GM12892 (cell line): ENCODE measurements around the gene LGALSL.

Experiments
- DNase-seq: peaks from one replicate; pipeline ENCODE4 v3.0.0; 2011; ENCODE audit not compliant: insufficient read length
- FAIRE-seq: peaks from 2 replicates; lab custom pipeline; 2011; peaks lifted over from hg19 to GRCh38; lab: Jason Lieb, UNC
- POLR2A ChIP-seq: IDR thresholded peaks from 2 replicates; pipeline ENCODE4 v1.6.1; 2011; ENCODE audit warnings: low read depth, low read length, control low read depth
- POLR2AphosphoS5 ChIP-seq: IDR thresholded peaks from 2 replicates; pipeline ENCODE4 v1.6.1; 2011; ENCODE audit warnings: low read depth, low read length, control low read depth
- TAF1 ChIP-seq: IDR thresholded peaks from 2 replicates; pipeline ENCODE4 v1.6.1; 2011; ENCODE audit warnings: low read depth, mild to moderate bottlenecking, control low read depth, low read length, borderline replicate concordance

LGALSL gene

GRCh38 chr2:64491426-64491825, 37.5 kb downstream of the LGALSL start:
- FAIRE-seq (no peak), DNase-seq (no peak)
- TF ChIP-seq POLR2AphosphoS5 (no peak), POLR2A (no peak), TAF1 (no peak)

- DNase-seq, result no peak
- TF ChIP-seq TAF1 (no peak), POLR2AphosphoS5 (no peak), POLR2A (no peak)
- FAIRE-seq, result no peak
Observed at GRCh38 chr2:64492272-64492671, 38.3 kb downstream of the LGALSL start.

GRCh38 chr2:64492821-64493220, 38.9 kb downstream of the LGALSL start:
- FAIRE-seq (no peak), DNase-seq (no peak)
- TF ChIP-seq TAF1, result no peak
- TF ChIP-seq POLR2AphosphoS5, result no peak
- no peak for TF ChIP-seq POLR2A

DNA sequence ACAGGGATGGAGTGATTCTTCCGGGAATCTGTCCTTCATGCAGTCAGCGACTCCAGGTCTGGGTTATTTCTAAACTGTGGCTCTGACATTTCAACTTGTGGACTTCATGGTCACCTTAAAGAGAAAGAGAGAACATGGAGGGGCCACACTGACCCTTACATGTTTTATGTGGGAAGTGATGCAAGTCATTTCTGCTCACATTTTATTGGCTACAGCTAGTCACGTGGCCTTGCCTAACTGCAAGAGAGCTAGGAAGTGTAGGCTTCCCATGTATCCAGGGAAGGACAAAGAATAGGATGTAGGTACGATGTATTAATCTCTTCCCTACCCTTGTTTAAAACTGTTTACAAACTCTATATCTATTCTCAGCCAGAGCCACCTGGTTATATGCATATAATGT, 39.8 kb downstream of the LGALSL start:
- no peak for TF ChIP-seq POLR2A
- TF ChIP-seq TAF1, result no peak
- TF ChIP-seq POLR2AphosphoS5, result no peak
- no peak for FAIRE-seq
- DNase-seq, result no peak

- DNase-seq (no peak), FAIRE-seq (no peak)
- TF ChIP-seq POLR2AphosphoS5 (no peak), TAF1 (no peak)
Observed at GRCh38 chr2:64498438-64498837, 44.5 kb downstream of the LGALSL start.

DNA sequence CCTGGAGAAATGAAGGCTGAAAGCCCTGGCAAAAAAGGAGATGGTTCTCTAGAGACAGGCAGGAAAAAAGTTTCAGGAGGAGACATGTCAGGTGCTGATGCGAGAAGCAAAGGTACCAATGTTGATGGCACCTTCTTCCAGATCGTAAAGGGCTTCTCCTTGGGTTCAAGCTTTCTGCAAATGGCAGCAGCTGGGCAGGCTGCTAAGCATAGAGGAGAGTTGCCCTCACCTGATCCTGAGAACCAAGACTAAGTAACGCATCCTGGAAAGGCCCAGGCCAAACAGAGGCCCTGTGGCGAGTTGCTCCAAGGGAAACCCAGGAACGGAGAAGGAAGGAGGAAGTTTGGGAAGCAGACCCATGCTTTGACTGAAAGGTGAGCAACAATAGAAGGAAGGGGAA, 46.6 kb downstream of the LGALSL start:
- FAIRE-seq (no peak), DNase-seq (no peak)
- TF ChIP-seq POLR2AphosphoS5, result no peak

- TF ChIP-seq POLR2A (no peak), POLR2AphosphoS5 (no peak), TAF1 (no peak)
- DNase-seq, result no peak
- FAIRE-seq, result no peak
Observed at GRCh38 chr2:64501946-64502345, 48.0 kb downstream of the LGALSL start.

- FAIRE-seq, result no peak
- DNase-seq, result no peak
- TF ChIP-seq POLR2A, result no peak
- TF ChIP-seq TAF1, result no peak
- TF ChIP-seq POLR2AphosphoS5, result no peak
Observed at GRCh38 chr2:64502860-64503259, 48.9 kb downstream of the LGALSL start.

DNA sequence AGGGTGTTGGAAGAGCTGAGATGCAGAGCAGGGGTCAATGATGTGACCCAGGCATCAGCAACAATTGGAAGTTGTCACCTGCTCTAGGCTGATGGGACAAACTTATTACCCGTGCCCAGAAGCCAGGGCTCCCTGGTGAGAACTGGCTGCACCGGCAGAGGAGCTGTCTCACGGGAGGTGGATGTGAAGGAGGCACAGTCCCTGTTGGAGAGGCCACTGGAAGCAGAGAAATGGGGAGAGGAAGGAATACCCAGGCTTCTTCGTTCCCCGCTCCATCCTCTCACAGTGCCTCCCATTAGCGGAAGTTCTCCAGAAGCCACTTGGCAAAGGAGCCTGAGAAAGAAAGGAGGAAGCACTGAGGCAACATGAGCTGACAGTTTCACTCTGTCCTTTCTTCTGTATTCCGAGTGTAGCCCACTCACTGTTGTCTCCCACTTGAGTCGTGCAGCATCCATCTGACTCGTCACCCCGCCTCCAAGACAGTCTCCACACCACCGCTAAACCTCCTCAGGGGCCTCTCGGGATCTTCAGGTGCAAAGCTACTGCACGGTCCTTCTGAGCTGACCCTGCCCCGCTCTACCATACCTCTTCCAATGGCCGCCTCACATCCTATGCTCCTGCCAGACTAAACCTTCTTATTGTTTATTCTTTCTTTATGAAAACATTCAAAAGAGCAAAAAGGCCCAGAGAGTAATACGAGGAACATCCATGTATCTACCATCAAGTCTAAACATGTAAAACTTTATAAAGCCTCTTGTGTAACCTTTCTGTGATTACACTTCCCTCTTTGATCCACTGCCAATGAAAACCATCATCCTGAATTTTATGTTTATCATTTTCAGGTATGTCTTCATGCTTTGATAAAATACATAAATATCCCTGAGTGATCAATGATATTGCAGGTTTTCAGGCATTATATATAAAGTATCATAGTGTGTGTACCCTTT, 51.1 kb downstream of the LGALSL start:
- FAIRE-seq (no peak), DNase-seq (no peak)

DNA sequence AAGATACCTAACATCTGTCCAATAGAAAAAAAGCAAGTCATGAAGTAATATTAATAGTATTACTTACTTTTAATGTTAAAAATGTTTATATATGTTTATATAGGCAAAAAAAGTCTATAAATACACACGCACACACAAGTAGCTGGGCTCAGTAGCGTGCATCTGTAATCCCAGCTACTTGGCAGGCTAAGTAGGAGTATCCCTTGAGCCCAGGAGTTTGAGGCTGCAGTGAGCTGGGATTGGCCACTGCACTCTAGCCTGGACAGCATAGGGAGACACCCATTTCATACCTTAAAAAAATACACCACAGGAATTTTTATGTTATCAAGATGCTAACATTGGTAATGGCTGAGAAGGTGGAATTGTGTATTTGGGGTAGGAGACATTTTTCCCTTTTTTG, 52.7 kb downstream of the LGALSL start:
- DNase-seq (no peak), FAIRE-seq (no peak)
- TF ChIP-seq TAF1, result no peak
- TF ChIP-seq POLR2AphosphoS5, result no peak
- TF ChIP-seq POLR2A, result no peak

More for the DNA sequence above, 51.1 kb downstream of the LGALSL start:
- TF ChIP-seq POLR2AphosphoS5 (no peak), POLR2A (no peak), TAF1 (no peak)
